ENCODE measurements around the gene SPCS2. TPM values are rescaled to one million over a fixed set of nuclear protein-coding genes. Genes with fewer than 3 reads are reported as not detected.

The SPCS2 gene
- total RNA-seq, 4 donors from 2014 or later, result 28.3 to 95.7 (median 61.7) TPM

DNA sequence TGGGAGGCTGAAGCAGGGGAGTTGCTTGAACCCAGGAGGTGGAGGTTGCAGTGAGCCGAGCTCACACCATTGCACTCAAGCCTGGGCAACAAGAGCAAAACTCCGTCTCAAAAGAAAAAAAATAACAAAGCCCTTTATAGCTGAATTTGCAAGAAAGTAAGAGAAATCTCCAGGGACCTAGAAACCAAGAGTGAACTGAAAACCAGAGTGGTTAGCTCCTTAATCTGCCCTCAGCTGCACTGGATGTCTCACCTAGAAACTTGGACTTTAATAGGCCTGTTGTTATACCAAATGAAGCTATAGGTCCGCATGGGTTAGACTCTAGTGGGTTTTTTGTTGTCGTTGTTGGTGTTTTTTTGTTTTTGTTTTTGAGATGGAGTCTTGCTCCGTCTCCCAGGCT lies 43.8 kb downstream of the SPCS2 start:
- TF ChIP-seq EP300 (IDR thresholded peaks at IDR 0.05) (no peak), CTCF (IDR thresholded peaks at IDR 0.05) (no peak), POLR2A (IDR thresholded peaks at IDR 0.05) (no peak)

GRCh38 chr11:75000975-75001354 lies 51.9 kb downstream of the SPCS2 start:
- 86 to 90% methylated on average over 3 of the region's 3 CpGs for WGBS, 2 donors

More for the DNA sequence above, 43.8 kb downstream of the SPCS2 start:
- no peak overlapping the region for H3K27ac ChIP-seq
- no peak for DNase-seq (ENCODE audit: low spot score in 2 of 2)
- H3K9me3 ChIP-seq, result no peaks in the 10 kb centered on the region
- 90 to 91% methylated on average over 5 of the region's 5 CpGs for WGBS, 2 donors
- no peaks in the 10 kb centered on the region for H3K27me3 ChIP-seq
- no peak overlapping the region for H3K4me3 ChIP-seq
- H3K4me1 ChIP-seq, result peaks cover 0 to 13% (median 6%) of the 10 kb centered on the region in 4 donors
- peaks cover 0 to 31% (median 0%) of the 10 kb centered on the region in 3 donors for H3K36me3 ChIP-seq

GRCh38 chr11:75001686-75002085 lies 52.6 kb downstream of the SPCS2 start:
- 93 to 96% methylated on average over 3 of the region's 3 CpGs for WGBS, 2 donors
- H3K9me3 ChIP-seq, result no peaks in the 10 kb centered on the region
- no peaks in the 10 kb centered on the region for H3K27me3 ChIP-seq
- TF ChIP-seq CTCF (IDR thresholded peaks at IDR 0.05) (no peak), POLR2A (IDR thresholded peaks at IDR 0.05) (no peak)
- H3K27ac ChIP-seq, result no peak overlapping the region
- H3K36me3 ChIP-seq, result peaks cover 0 to 22% (median 6%) of the 10 kb centered on the region in 3 donors
- H3K4me3 ChIP-seq, result no peak overlapping the region
- no peaks in the 10 kb centered on the region for H3K4me1 ChIP-seq
- DNase-seq (ENCODE audit: low spot score in 2 of 2), result no peak

More at GRCh38 chr11:75000975-75001354, 51.9 kb downstream of the SPCS2 start:
- H3K27ac ChIP-seq, result no peak overlapping the region
- no peak overlapping the region for H3K4me3 ChIP-seq
- DNase-seq (ENCODE audit: low spot score in 2 of 2), result no peak
- no peaks in the 10 kb centered on the region for H3K27me3 ChIP-seq
- no peaks in the 10 kb centered on the region for H3K9me3 ChIP-seq
- H3K4me1 ChIP-seq, result no peaks in the 10 kb centered on the region
- peaks cover 0 to 22% (median 0%) of the 10 kb centered on the region in 3 donors for H3K36me3 ChIP-seq
- TF ChIP-seq EP300 (IDR thresholded peaks at IDR 0.05) (no peak), POLR2A (IDR thresholded peaks at IDR 0.05) (no peak)

GRCh38 chr11:75002516-75002915 lies 53.5 kb downstream of the SPCS2 start:
- no peak for TF ChIP-seq POLR2A (IDR thresholded peaks at IDR 0.05)
- no peak for DNase-seq (ENCODE audit: low spot score in 2 of 2)
- Histone ChIP-seq H3K27me3 (no peaks in the 10 kb centered on the region), H3K4me3 (no peak overlapping the region), H3K27ac (no peak overlapping the region), H3K4me1 (no peaks in the 10 kb centered on the region), H3K36me3 (peaks cover 0 to 25% (median 6%) of the 10 kb centered on the region in 3 donors), H3K9me3 (no peaks in the 10 kb centered on the region)
- 86 to 96% methylated on average over 1 of the region's 1 CpG for WGBS, 2 donors

DNA sequence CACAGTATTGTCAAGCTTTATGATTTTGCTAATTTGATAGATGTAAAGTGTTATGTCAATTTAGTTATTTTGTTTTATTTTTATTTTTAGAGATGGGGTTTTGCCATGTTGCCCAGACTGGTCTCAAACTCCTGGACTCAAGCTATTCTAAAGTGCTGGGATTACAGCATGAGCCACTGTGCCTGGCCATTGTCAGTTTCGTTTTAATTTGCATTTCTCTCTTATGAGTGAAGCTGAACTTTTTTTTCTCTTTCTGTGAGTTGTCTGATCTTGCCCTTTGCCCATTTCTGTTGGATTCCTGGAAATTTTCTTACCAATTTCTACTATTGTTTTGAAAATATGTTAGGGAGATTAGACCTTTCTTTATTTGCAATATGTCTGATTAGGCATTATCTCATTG lies 55.1 kb downstream of the SPCS2 start:
- Histone ChIP-seq H3K36me3 (peaks cover 0 to 42% (median 6%) of the 10 kb centered on the region in 3 donors), H3K9me3 (no peaks in the 10 kb centered on the region), H3K4me3 (no peak overlapping the region), H3K27ac (no peak overlapping the region), H3K4me1 (no peaks in the 10 kb centered on the region), H3K27me3 (no peaks in the 10 kb centered on the region)
- no peak for DNase-seq (ENCODE audit: low spot score in 2 of 2)
- WGBS, 2 donors, result 76 to 79% methylated on average over 1 of the region's 1 CpG
- no peak for TF ChIP-seq EP300 (IDR thresholded peaks at IDR 0.05)
- TF ChIP-seq POLR2A (IDR thresholded peaks at IDR 0.05), result no peak
- TF ChIP-seq CTCF (IDR thresholded peaks at IDR 0.05), result no peak

- Histone ChIP-seq H3K9me3 (no peaks in the 10 kb centered on the region), H3K27ac (no peak overlapping the region), H3K36me3 (peaks cover 2 to 48% (median 2%) of the 10 kb centered on the region in 3 donors), H3K27me3 (no peaks in the 10 kb centered on the region), H3K4me3 (no peak overlapping the region), H3K4me1 (no peaks in the 10 kb centered on the region)
- DNase-seq (ENCODE audit: low spot score in 2 of 2), result no peak
- 81 to 83% methylated on average over 2 of the region's 2 CpGs for WGBS, 2 donors
- no peak for TF ChIP-seq POLR2A (IDR thresholded peaks at IDR 0.05)
- TF ChIP-seq CTCF (IDR thresholded peaks at IDR 0.05), result no peak
- no peak for TF ChIP-seq EP300 (IDR thresholded peaks at IDR 0.05)
These were observed 62.3 kb downstream of the SPCS2 start for GRCh38 chr11:75011357-75011756.

Data from tibial nerve (tissue), 4 donors.